GM10266 (cell line): ENCODE results near the gene POLR3GL.
A peak's percentile ranks its signal among the peaks of the same experiment; 100 is the strongest.

Source experiments
- DNase-seq: peaks from one replicate; pipeline ENCODE4 v3.0.0; 2012; ENCODE audit errors: extremely low spot score
- TF ChIP-seq, protein P1 (sequence below): IDR thresholded peaks from 2 replicates; pipeline ENCODE4 v1.5.1; 2012; ENCODE audit warnings: mild to moderate bottlenecking, low read depth; ENCODE audit not compliant: control insufficient read depth, insufficient read depth; ENCODE audit errors: missing control alignments

POLR3GL gene

DNA sequence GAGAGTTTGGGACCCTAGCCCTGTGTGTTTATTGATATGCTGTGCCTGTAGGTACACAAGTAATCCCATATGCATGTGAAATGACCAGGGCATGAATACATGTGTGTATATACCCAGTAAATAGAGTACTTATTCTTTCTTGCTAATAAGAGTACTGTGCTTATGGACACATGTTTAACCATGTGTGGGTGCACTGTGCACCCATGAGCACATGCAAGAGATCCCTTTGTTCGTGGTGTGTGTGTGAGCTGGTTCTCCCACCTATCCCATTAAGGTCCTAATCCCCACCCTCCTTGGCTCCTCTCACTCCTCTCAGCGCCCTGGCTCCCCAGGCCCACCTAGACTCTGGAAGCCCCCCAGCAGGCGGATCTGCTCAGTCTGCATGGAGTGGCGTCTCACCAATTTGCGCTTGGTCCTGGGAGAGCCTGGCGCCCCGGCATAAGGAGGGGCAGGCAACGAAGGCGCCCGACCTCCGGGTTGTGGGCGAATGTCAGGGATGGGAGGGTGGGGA, 4.5 kb upstream of the POLR3GL start:
- no peak for DNase-seq
- TF ChIP-seq, protein P1, sequence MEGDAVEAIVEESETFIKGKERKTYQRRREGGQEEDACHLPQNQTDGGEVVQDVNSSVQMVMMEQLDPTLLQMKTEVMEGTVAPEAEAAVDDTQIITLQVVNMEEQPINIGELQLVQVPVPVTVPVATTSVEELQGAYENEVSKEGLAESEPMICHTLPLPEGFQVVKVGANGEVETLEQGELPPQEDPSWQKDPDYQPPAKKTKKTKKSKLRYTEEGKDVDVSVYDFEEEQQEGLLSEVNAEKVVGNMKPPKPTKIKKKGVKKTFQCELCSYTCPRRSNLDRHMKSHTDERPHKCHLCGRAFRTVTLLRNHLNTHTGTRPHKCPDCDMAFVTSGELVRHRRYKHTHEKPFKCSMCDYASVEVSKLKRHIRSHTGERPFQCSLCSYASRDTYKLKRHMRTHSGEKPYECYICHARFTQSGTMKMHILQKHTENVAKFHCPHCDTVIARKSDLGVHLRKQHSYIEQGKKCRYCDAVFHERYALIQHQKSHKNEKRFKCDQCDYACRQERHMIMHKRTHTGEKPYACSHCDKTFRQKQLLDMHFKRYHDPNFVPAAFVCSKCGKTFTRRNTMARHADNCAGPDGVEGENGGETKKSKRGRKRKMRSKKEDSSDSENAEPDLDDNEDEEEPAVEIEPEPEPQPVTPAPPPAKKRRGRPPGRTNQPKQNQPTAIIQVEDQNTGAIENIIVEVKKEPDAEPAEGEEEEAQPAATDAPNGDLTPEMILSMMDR, result no peak

DNA sequence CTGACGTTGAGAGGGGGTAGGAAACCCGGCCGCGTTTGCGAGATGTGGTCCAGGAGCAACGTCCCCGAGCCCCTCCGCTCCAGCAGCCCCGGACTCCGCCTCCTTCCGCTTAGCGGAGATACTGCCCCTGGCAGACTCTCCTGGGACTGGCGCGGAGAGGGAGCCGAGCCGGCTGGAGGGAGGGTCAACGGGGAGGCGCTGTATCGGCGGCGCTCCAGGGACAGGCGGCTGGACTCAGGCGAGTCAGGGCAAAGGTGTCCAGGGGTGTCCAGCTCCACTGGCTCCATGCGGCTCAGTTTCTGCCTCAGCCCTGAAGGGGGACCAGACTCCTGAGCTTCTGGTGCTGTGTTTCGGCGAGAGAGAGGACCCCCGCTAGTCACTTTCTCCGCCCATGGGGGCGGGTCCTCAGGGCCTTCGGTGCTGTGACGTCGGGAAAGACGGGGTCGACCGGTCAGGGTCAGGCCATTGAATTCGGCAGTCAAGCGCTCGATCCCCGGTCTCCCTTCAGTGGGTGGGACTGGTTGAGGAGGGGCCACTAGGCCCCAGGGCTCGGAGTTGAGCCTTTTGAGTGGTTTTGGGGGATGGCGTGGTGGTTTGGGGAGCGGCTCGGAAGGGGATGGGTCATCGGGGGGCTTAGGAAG, 3.9 kb upstream of the POLR3GL start:
- TF ChIP-seq, protein P1, result no peak

DNA sequence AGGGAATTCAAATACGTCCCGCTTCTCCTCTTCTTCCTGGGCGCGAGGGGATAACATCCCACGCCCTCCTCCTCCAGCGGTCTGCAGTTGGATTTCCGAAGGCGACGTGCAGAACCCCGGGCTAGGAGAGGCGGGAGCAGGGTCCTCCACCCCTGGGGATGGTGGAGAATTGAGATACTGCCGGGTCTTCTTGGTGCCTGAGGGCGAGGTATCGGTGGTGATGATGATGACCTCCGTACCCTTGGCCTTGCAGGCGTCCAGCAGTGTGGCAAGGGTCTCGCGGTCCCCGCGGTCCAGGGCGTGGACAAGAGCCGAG, 3.4 kb upstream of the POLR3GL start:
- no peak for DNase-seq
- TF ChIP-seq, protein P1, result no peak

More for the DNA sequence above, 3.9 kb upstream of the POLR3GL start:
- peak; percentile 57 for DNase-seq

DNA sequence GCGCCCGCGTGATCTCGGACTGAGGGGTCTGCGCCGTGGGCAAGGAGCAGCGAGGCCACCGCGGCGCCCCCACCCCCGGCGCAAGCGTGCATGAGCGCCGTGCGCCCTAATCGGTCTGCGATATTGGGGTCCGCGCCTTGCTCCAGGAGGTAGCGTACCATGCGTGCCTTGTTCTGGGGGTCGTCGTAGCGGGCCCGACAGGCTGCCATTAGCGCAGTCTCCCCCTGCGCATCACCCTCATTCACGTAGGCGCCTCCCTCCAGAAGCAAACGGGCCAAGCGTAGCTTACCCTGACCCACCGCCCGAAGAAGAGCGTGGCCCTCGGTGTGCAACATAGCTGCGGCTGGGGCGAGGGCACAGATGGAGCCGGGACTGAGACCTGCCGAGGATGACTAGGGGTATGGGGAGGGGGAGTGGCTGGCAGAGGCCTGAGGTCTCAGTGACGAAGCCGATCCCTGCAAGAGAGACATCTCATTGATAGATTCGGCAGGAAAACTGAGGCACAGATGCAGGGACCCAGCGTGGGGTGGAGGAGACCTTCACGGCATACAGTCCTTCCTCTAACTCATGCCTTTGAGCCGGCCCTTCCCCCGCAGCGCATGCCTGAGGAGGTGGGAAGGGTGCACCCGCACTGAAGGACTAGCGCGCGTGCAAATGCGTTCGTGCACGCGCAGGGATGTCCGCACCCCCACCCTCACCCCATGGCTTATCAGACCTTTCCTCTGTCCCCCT, 2.9 kb upstream of the POLR3GL start:
- DNase-seq, result peak; percentile 50
- TF ChIP-seq, protein P1, result no peak

DNA sequence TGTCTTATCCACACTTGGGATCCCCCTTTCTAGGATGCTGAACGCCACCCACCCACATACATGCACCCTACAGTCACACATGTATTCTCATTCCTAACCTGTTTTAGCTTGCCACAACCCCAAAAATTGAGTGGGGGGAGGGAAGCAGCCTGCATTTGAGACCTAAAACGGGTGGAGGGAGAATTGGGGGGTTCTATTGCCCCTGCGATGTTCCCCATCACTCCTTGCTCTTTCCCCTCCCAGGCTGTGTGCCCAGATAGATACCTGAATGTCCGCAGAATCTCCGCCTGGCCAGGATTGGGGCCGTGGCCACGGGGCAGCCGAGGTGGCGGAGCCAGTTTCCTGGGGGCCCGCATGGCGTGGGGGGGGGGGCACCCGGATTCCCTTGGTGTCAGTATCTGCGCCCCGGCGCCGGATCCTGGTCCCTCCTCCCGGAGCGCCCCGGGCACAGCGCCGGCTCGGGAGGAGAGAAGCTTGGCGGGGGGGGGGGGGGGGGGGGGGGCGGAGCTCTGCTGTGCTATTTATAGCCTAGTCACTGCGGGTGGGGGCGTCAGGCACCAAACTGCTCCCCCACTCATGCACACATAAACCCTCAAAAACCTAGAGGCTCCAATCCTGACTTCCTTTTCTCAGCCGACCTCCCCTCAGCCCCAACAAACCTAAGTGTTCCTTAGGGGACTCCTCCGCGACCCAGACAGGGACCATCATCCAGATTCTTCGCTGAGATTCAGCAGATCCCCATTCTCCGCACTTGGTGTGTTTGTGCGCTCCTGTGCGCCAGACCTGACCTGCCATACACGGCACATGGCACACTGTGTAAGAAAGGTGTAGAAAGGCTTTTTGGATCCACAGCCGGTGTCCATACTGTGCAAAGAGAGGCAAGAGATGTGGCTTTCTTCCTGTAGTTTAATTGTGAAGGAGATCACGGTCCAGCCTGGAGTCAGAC, 2.1 kb upstream of the POLR3GL start:
- TF ChIP-seq, protein P1, result no peak
- DNase-seq, result peak; percentile 63

DNA sequence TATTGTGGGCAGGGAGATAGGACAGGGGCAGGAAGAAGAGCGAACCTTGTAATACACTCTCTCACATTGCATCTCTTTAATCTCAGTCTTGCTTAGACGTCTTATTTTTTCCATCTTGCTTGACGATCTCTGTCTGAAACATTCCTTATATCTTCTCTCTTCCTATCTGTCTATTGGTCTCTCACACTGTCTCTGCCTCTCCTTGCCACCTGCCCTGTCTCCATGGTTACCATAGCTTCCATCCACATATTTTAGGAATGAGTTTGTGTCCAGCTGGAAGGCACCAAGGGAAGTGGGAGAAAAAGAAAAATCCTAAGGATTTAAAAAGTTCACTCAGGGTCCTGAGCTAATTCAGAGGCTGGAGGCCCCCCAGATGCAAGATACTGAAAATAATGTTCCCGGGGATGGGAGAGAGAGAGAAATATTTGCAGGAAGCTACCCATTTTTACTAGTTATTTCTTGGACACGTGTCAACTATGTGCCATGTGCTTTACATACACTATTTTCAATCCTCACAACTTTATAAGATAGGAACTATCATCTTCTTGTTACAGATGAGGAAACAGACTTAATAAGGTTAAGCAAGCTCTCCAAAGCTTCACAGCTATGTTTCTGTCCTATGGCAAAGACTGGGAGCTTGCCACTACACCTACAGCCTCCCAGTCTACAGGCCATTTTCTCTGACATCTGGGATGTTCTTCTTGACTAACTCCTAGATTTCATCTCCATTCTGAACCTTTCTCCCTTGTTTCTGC, 1.0 kb upstream of the POLR3GL start:
- TF ChIP-seq, protein P1, result no peak
- DNase-seq, result no peak
